ENCODE data around the gene CDKAL1.
A peak's percentile ranks its signal among the peaks of the same experiment; 100 is the strongest.
"Not testable (repeated sequence)": the region's sequence is repeated elsewhere in the genome, so short reads cannot be mapped to it uniquely, and the experiment has no call there.

CDKAL1 gene

GRCh38 chr6:20747991-20748390, 213.7 kb downstream of the CDKAL1 start:
- H3K36me3 ChIP-seq (replicated peaks in 1 of 2; ENCODE audit: control insufficient read depth in 2 of 2, insufficient read depth in 2 of 2, low read length in 2 of 2) = no peaks in the 10 kb centered on the region
- no peak for DNase-seq (ENCODE audit: low spot score)
- H3K4me1 ChIP-seq (ENCODE audit: control insufficient read depth in 2 of 2, insufficient read depth in 1 of 2, low read depth in 1 of 2, low read length in 2 of 2) = no peaks in the 10 kb centered on the region
- no peak overlapping the region for H3K23ac ChIP-seq (ENCODE audit: low read depth, low read length, poor library complexity)
- no peak overlapping the region for H3K14ac ChIP-seq (ENCODE audit: low read length)
- H2BK120ac ChIP-seq (ENCODE audit: low read depth, low read length) = no peak overlapping the region
- H2BK12ac ChIP-seq (ENCODE audit: low read length) = no peak overlapping the region
- H4K91ac ChIP-seq (ENCODE audit: low read depth, low read length, poor library complexity) = no peak overlapping the region
- no peak overlapping the region for H3K4ac ChIP-seq (ENCODE audit: low read length)
- H3K4me2 ChIP-seq (ENCODE audit: insufficient read depth, low read length, poor library complexity, severe bottlenecking) = no peak overlapping the region
- no peaks in the 10 kb centered on the region for H3K27me3 ChIP-seq (ENCODE audit: control insufficient read depth in 3 of 3, insufficient read depth in 3 of 3, low read depth in 1 of 3, low read length in 3 of 3)
- H2AFZ ChIP-seq (ENCODE audit: low read length) = no peak overlapping the region
- H3K18ac ChIP-seq (ENCODE audit: low read length) = no peak overlapping the region
- no CpG with 5 or more reads among the region's 2 CpGs for WGBS, 2 donors (ENCODE audit: extremely low coverage in 2 of 2, insufficient read length in 2 of 2, insufficient replicate concordance in 1 of 2)
- H3K9me3 ChIP-seq (replicated peaks in 1 of 2; ENCODE audit: control insufficient read depth in 2 of 2, insufficient read depth in 1 of 2, low read depth in 1 of 2, low read length in 2 of 2) = peaks cover 0 to 3% of the 10 kb centered on the region in 2 donors
- no peak overlapping the region for H3K4me3 ChIP-seq (ENCODE audit: low read length in 2 of 2)
- no peak overlapping the region for H3K9ac ChIP-seq (ENCODE audit: low read depth, low read length, poor library complexity)
- no peak overlapping the region for H2AK5ac ChIP-seq (ENCODE audit: low read depth, low read length)
- no peak overlapping the region for H2BK5ac ChIP-seq (ENCODE audit: low read length)
- no peak overlapping the region for H4K8ac ChIP-seq (ENCODE audit: low read depth, low read length)
- no peak overlapping the region for H3K27ac ChIP-seq (replicated peaks; ENCODE audit: low read length)
- H3K79me1 ChIP-seq (ENCODE audit: low read depth, low read length) = no peaks in the 10 kb centered on the region
- no peak overlapping the region for H2BK15ac ChIP-seq (ENCODE audit: low read length)

- peaks cover 0 to 9% of the 10 kb centered on the region in 2 donors for H3K9me3 ChIP-seq (replicated peaks in 1 of 2; ENCODE audit: control insufficient read depth in 2 of 2, insufficient read depth in 1 of 2, low read depth in 1 of 2, low read length in 2 of 2)
- H3K4me1 ChIP-seq (ENCODE audit: control insufficient read depth in 2 of 2, insufficient read depth in 1 of 2, low read depth in 1 of 2, low read length in 2 of 2) = no peaks in the 10 kb centered on the region
- no peak overlapping the region for H3K4me2 ChIP-seq (ENCODE audit: insufficient read depth, low read length, poor library complexity, severe bottlenecking)
- no peaks in the 10 kb centered on the region for H3K27me3 ChIP-seq (ENCODE audit: control insufficient read depth in 3 of 3, insufficient read depth in 3 of 3, low read depth in 1 of 3, low read length in 3 of 3)
- no peaks in the 10 kb centered on the region for H3K79me1 ChIP-seq (ENCODE audit: low read depth, low read length)
- no peak overlapping the region for H3K18ac ChIP-seq (ENCODE audit: low read length)
- H3K27ac ChIP-seq (replicated peaks; ENCODE audit: low read length) = no peak overlapping the region
- H2BK12ac ChIP-seq (ENCODE audit: low read length) = no peak overlapping the region
- H3K36me3 ChIP-seq (replicated peaks in 1 of 2; ENCODE audit: control insufficient read depth in 2 of 2, insufficient read depth in 2 of 2, low read length in 2 of 2) = no peaks in the 10 kb centered on the region
- DNase-seq (ENCODE audit: low spot score) = no peak
- no peak overlapping the region for H2AFZ ChIP-seq (ENCODE audit: low read length)
- no peak overlapping the region for H3K4me3 ChIP-seq (ENCODE audit: low read length in 2 of 2)
- no peak overlapping the region for H2BK15ac ChIP-seq (ENCODE audit: low read length)
- H4K8ac ChIP-seq (ENCODE audit: low read depth, low read length) = no peak overlapping the region
- no peak overlapping the region for H2BK5ac ChIP-seq (ENCODE audit: low read length)
- H3K23ac ChIP-seq (ENCODE audit: low read depth, low read length, poor library complexity) = no peak overlapping the region
- no peak overlapping the region for H3K4ac ChIP-seq (ENCODE audit: low read length)
- H2BK120ac ChIP-seq (ENCODE audit: low read depth, low read length) = no peak overlapping the region
- H4K91ac ChIP-seq (ENCODE audit: low read depth, low read length, poor library complexity) = no peak overlapping the region
- no peak overlapping the region for H3K14ac ChIP-seq (ENCODE audit: low read length)
- H2AK5ac ChIP-seq (ENCODE audit: low read depth, low read length) = no peak overlapping the region
- H3K9ac ChIP-seq (ENCODE audit: low read depth, low read length, poor library complexity) = no peak overlapping the region
Observed at GRCh38 chr6:20751293-20751935, 217.2 kb downstream of the CDKAL1 start.

- Histone ChIP-seq H3K27ac (replicated peaks; ENCODE audit: low read length) (no peak overlapping the region), H4K91ac (ENCODE audit: low read depth, low read length, poor library complexity) (no peak overlapping the region), H3K14ac (ENCODE audit: low read length) (no peak overlapping the region), H2BK15ac (ENCODE audit: low read length) (no peak overlapping the region), H3K23ac (ENCODE audit: low read depth, low read length, poor library complexity) (no peak overlapping the region), H3K27me3 (ENCODE audit: control insufficient read depth in 3 of 3, insufficient read depth in 3 of 3, low read depth in 1 of 3, low read length in 3 of 3) (no peaks in the 10 kb centered on the region), H3K4me2 (ENCODE audit: insufficient read depth, low read length, poor library complexity, severe bottlenecking) (no peak overlapping the region), H2AFZ (ENCODE audit: low read length) (no peak overlapping the region), H4K8ac (ENCODE audit: low read depth, low read length) (no peak overlapping the region), H2AK5ac (ENCODE audit: low read depth, low read length) (no peak overlapping the region), H2BK12ac (ENCODE audit: low read length) (no peak overlapping the region), H3K4me3 (ENCODE audit: low read length in 2 of 2) (no peak overlapping the region), H3K9me3 (replicated peaks in 1 of 2; ENCODE audit: control insufficient read depth in 2 of 2, insufficient read depth in 1 of 2, low read depth in 1 of 2, low read length in 2 of 2) (peaks cover 0 to 6% of the 10 kb centered on the region in 2 donors), H3K9ac (ENCODE audit: low read depth, low read length, poor library complexity) (no peak overlapping the region), H3K36me3 (replicated peaks in 1 of 2; ENCODE audit: control insufficient read depth in 2 of 2, insufficient read depth in 2 of 2, low read length in 2 of 2) (no peaks in the 10 kb centered on the region), H3K18ac (ENCODE audit: low read length) (no peak overlapping the region), H2BK120ac (ENCODE audit: low read depth, low read length) (no peak overlapping the region), H3K4me1 (ENCODE audit: control insufficient read depth in 2 of 2, insufficient read depth in 1 of 2, low read depth in 1 of 2, low read length in 2 of 2) (no peaks in the 10 kb centered on the region), H2BK5ac (ENCODE audit: low read length) (no peak overlapping the region), H3K4ac (ENCODE audit: low read length) (no peak overlapping the region), H3K79me1 (ENCODE audit: low read depth, low read length) (no peaks in the 10 kb centered on the region)
- no peak for DNase-seq (ENCODE audit: low spot score)
Observed at GRCh38 chr6:20755631-20756030, 221.4 kb downstream of the CDKAL1 start.

- H3K36me3 ChIP-seq (replicated peaks in 1 of 2; ENCODE audit: control insufficient read depth in 2 of 2, insufficient read depth in 2 of 2, low read length in 2 of 2); H3K4ac ChIP-seq (ENCODE audit: low read length); H3K9me3 ChIP-seq (replicated peaks in 1 of 2; ENCODE audit: control insufficient read depth in 2 of 2, insufficient read depth in 1 of 2, low read depth in 1 of 2, low read length in 2 of 2); H2BK12ac ChIP-seq (ENCODE audit: low read length); H4K91ac ChIP-seq (ENCODE audit: low read depth, low read length, poor library complexity); DNase-seq (ENCODE audit: low spot score); H3K4me3 ChIP-seq (ENCODE audit: low read length in 2 of 2); H3K9ac ChIP-seq (ENCODE audit: low read depth, low read length, poor library complexity); H2BK120ac ChIP-seq (ENCODE audit: low read depth, low read length); H2BK15ac ChIP-seq (ENCODE audit: low read length); H3K14ac ChIP-seq (ENCODE audit: low read length); H3K27me3 ChIP-seq (ENCODE audit: control insufficient read depth in 3 of 3, insufficient read depth in 3 of 3, low read depth in 1 of 3, low read length in 3 of 3); H2BK5ac ChIP-seq (ENCODE audit: low read length); H3K79me1 ChIP-seq (ENCODE audit: low read depth, low read length); H3K27ac ChIP-seq (replicated peaks; ENCODE audit: low read length); H3K18ac ChIP-seq (ENCODE audit: low read length); H3K23ac ChIP-seq (ENCODE audit: low read depth, low read length, poor library complexity); H3K4me2 ChIP-seq (ENCODE audit: insufficient read depth, low read length, poor library complexity, severe bottlenecking); H3K4me1 ChIP-seq (ENCODE audit: control insufficient read depth in 2 of 2, insufficient read depth in 1 of 2, low read depth in 1 of 2, low read length in 2 of 2); H2AFZ ChIP-seq (ENCODE audit: low read length); H2AK5ac ChIP-seq (ENCODE audit: low read depth, low read length): not testable (repeated sequence)
- WGBS, 2 donors (ENCODE audit: extremely low coverage in 2 of 2, insufficient read length in 2 of 2, insufficient replicate concordance in 1 of 2) = no CpG with 5 or more reads among the region's 2 CpGs
- H4K8ac ChIP-seq (ENCODE audit: low read depth, low read length) = peak overlapping the region; percentile 77
Observed at GRCh38 chr6:20756584-20757147, 222.4 kb downstream of the CDKAL1 start.

Measured in neuronal stem cell (in vitro differentiated cells).